ENCODE measurements around the gene EPHA10. TPM values are rescaled to one million over a fixed set of nuclear protein-coding genes. Genes with fewer than 3 reads are reported as not detected.
"Not testable (repeated sequence)": the region's sequence is repeated elsewhere in the genome, so short reads cannot be mapped to it uniquely, and the experiment has no call there.

The EPHA10 gene
- total RNA-seq, 1 donor from 2014 or later, result 0.68 TPM

GRCh38 chr1:37767488-37767887 lies 2.6 kb upstream of the EPHA10 start:
- ATAC-seq, result no peak

GRCh38 chr1:37765916-37766664 lies 1.2 kb upstream of the EPHA10 start:
- no peak for ATAC-seq

GRCh38 chr1:37764414-37764825 lies 500 bp downstream of the EPHA10 start:
- ATAC-seq, result peak; percentile 36

- no peak for ATAC-seq
Measured at GRCh38 chr1:37763791-37764413, 1.0 kb downstream of the EPHA10 start.

GRCh38 chr1:37762516-37762915 lies 2.4 kb downstream of the EPHA10 start:
- ATAC-seq, result no peak

- ATAC-seq, result no peak
Measured at GRCh38 chr1:37761416-37762095, 3.4 kb downstream of the EPHA10 start.

GRCh38 chr1:37759451-37759850 lies 5.5 kb downstream of the EPHA10 start:
- ATAC-seq, result no peak

- no peak for ATAC-seq
Measured at GRCh38 chr1:37755951-37756560, 8.9 kb downstream of the EPHA10 start.

- no peak for ATAC-seq
Measured at GRCh38 chr1:37755290-37755689, 9.6 kb downstream of the EPHA10 start.

GRCh38 chr1:37753473-37754321 lies 11.2 kb downstream of the EPHA10 start:
- peak; percentile 9 for ATAC-seq

GRCh38 chr1:37752583-37753471 lies 12.1 kb downstream of the EPHA10 start:
- peak; percentile 58 for ATAC-seq

GRCh38 chr1:37752213-37752582 lies 12.7 kb downstream of the EPHA10 start:
- no peak for ATAC-seq

- ATAC-seq, result no peak
Measured at GRCh38 chr1:37748565-37748964, 16.4 kb downstream of the EPHA10 start.

- peak; percentile 62 for ATAC-seq
Measured at GRCh38 chr1:37746806-37747205, 18.1 kb downstream of the EPHA10 start.

GRCh38 chr1:37741662-37742061 lies 23.3 kb downstream of the EPHA10 start:
- ATAC-seq, result no peak

- peak; percentile 24 for ATAC-seq
Measured at GRCh38 chr1:37741130-37741529, 23.8 kb downstream of the EPHA10 start.

GRCh38 chr1:37739222-37739621 lies 25.7 kb downstream of the EPHA10 start:
- ATAC-seq, result peak; percentile 95

- ATAC-seq, result not testable (repeated sequence)
Measured at GRCh38 chr1:37738619-37739018, 26.3 kb downstream of the EPHA10 start.

GRCh38 chr1:37737975-37738374 lies 26.9 kb downstream of the EPHA10 start:
- not testable (repeated sequence) for ATAC-seq

- ATAC-seq, result no peak
Measured at GRCh38 chr1:37734629-37735591, 30.0 kb downstream of the EPHA10 start.

Data from esophagus mucosa (tissue), 1 donor.